HG02763 (cell line): ENCODE results near the gene IFIT3.
"Not testable (repeated sequence)": the region's sequence is repeated elsewhere in the genome, so short reads cannot be mapped to it uniquely, and the experiment has no call there.

ENCODE experiments used
- ATAC-seq: cut with Tn5 transposase; IDR thresholded peaks from one replicate; pipeline ENCODE4 v1.9.1; 2021; ENCODE audit warnings: mild to moderate bottlenecking, moderate library complexity; ENCODE audit not compliant: unreplicated experiment

The IFIT3 gene, protein sequence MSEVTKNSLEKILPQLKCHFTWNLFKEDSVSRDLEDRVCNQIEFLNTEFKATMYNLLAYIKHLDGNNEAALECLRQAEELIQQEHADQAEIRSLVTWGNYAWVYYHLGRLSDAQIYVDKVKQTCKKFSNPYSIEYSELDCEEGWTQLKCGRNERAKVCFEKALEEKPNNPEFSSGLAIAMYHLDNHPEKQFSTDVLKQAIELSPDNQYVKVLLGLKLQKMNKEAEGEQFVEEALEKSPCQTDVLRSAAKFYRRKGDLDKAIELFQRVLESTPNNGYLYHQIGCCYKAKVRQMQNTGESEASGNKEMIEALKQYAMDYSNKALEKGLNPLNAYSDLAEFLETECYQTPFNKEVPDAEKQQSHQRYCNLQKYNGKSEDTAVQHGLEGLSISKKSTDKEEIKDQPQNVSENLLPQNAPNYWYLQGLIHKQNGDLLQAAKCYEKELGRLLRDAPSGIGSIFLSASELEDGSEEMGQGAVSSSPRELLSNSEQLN

DNA sequence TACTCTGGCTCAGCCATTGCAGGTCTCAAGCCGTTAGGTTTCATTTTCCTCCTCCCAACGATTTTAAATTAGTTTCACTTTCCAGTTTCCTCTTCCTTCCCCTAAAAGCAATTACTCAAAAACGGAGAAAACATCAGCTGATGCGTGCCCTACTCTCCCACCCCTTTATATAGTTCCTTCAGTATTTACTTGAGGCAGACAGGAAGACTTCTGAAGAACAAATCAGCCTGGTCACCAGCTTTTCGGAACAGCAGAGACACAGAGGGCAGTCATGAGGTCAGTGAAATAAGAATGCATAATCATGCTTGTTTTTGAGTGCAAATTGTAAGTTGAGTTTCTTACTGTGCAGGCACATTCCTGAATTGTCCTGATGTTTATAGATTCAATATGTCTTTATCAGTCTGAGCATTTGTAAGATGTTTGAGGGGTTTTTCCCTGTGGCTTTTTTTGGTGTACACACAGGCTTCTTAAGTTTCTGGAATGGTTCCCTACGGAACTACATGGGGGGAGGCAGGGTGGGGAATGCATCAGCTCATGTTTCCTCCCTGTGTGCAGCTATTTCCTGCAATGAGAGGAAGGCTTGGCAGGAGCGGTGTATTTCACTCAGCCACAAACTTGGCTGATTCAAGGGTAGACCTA is at the start of gene IFIT3:
Gene IFIT3, plus strand, starts transcription at position 195 of the 639 bp plus-strand sequence. Its CDS starts 77 bp downstream, at position 272.
- no peak for ATAC-seq

DNA sequence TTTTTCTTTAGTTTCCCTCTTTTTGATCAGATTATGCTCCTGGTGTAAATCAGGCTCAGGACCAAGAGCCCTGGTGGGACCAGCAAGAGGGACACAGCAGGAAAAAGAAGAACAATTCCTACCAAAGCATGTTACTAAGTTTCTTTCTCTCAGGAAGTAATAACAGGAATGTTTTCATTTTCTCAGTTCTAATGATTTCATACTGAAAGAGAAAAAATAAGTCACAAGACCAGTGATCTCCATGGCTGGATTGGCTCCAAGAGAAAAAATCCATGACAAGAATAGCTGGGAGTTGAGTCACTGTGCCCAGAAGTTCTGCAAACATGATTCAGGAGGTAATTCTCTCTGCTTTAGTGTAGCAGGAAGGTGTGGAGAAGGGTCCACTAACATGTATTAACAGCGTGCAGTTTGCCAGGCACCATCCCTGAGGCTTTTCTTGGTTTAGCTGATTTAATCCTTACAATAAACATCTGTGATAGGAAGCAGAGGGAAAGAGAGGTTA is 49.7 kb upstream of the IFIT3 start:
- no peak for ATAC-seq

DNA sequence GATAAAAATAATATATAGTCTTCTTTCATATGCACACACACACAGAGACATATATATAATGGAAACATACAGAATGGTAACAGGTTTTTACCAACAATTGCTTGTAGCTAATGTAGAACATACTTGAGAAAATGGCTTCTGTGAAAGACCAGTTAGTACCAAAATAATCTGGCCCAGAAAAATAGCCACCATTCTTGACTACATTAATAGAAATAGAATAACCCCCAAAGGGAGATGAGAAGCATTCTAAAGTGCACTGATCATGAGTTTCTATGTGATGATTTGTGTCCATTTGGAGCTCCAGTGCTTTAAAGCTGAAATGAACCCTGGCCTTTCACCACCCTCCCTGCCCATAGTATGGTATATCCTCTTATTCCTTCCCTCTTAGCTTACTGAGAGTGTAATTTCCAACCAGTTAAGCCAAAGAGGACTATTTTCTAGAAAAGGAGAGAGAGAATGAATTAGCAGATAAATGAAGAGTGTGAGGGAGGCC is 48.9 kb upstream of the IFIT3 start:
- ATAC-seq: no peak

DNA sequence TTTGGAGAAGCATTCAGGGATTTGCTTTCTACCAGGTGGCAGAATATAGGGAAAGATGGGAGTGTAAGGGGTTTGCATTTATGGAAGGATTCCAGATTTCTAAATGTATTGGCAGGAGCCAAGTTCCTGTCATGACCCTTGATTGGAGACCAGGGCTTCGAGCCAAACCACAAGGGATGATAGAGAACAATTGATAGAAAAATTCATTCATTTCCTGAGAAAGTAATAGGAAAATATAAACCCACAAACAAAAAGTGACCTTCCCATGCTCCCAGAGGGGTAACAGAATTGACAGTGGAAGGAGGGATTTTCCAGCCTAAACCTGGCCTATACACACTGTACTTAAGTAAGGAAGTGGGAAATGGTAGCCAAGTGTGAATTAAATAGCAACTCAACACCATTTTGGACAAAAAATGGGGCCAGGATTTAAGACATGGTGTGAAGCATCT is 48.4 kb upstream of the IFIT3 start:
- ATAC-seq: no peak

DNA sequence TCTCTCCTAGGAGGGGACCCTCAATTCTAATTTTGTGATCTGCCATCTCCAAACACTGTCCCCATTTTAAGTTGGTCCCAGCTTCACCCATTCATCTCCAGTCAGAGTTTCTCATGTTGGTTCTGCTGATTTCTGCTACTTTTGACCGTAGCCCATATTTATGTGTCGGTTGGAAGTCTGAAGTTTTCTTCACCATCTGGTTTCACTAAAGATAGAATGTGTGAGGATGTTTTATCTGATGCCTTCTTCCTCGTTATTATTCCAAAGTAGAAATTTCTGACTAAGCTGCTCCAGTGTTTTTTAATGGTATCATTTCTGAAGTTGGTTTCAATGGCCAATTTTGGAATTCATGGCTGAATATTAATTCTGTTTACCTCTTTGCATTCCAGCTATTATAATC is 47.3 kb upstream of the IFIT3 start:
- ATAC-seq: no peak

DNA sequence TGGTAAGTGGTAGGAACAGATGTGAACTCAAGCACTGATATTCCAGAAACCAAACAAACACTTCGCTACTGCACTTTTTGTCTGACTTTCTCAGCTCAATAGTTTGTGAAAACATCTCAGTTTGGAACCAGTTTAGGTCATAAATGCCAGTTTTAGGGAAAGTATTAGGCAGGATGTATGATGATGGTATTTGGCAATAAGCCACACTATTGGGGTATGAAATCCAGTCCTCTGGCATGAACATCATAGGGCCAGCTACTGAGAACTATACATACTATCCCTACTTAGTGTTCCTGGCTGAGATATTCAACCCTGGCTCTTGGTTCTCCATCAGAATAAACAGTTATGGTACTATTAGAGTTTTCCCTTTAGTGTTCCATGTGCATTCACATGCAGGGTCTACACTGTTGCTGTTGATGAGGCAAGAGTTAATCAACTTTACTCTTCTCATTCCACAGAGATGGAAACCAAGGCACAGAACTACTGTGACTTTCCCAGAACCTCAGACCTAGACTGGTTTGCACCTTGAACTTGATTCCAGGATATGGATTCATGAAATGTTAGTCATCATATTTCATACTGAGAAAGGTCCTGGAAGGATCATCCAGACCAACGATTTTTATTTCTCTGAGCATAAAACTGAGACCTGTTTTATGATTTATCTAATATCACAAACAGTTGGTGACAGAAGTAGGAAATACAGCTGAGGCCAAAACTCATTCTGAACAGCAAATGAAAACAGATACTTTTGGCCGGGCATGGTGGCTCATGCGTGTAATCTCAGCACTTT is 46.0 kb upstream of the IFIT3 start:
- no peak for ATAC-seq

DNA sequence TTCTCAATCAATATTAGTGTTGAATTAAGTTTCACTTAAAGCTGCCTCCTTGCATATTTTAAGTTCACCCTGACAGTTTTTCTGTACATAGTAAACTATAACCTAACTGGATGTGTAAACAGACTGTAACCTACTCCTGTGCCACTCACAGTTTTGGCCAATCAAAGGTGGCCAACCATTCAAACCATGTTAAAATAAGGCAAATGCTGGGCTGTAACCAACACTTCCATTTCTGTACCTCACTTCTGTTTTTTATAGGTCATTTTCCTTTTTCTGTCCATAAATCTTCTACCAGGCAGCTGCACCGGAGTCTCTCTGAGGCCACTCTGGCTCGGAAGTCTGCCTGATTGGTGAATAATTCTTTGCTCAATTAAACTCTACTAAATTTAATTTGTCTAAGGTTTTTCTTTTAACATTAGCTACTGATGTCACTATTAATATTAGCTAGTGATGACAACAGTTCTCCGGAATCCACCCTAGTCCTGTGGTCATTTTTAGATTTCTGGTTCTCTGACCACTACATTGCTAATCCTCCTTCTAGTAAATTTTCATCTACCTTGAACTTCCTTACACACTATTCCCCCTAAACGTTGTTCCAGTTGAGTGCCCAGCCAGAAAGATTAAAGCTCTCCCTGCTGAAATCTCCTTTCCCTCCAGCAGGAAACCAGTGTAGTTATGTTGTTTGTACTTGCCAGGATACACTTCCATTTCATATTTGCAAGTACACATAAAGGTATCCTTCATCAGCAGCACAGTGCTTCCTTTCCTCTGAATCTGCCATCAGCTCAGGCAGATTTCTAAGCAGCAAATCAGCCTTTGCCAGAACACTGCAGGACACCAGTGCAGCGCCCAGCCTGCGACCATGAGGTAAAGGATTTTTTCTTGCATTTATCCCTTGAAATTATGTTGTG is 44.5 kb upstream of the IFIT3 start:
- no peak for ATAC-seq

DNA sequence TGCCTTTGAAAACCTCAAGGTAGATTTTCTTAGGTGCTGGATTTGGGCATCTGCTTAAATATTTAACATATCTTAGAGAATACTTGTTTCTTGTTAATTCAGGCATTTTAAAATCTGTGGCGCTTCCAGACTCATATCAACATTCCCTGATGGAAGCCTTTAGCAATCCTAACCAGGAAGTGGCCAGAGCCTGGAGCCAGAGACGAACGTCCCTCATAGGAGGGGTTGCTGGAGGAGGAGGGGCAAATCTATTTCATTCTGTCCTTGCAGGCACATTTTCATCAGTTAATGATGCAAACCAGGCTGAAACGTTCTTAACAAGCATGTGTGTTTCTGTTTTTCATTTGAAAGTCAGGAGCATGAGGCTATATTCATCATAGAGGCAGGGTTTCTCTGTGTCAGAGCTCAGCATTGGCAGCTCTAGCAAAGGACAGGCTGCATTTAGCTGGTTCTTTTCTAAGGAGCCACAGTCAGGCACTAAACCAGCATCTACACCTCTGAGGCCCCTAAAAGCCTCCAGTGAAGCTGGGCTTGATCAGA is 43.8 kb upstream of the IFIT3 start:
- ATAC-seq: no peak

DNA sequence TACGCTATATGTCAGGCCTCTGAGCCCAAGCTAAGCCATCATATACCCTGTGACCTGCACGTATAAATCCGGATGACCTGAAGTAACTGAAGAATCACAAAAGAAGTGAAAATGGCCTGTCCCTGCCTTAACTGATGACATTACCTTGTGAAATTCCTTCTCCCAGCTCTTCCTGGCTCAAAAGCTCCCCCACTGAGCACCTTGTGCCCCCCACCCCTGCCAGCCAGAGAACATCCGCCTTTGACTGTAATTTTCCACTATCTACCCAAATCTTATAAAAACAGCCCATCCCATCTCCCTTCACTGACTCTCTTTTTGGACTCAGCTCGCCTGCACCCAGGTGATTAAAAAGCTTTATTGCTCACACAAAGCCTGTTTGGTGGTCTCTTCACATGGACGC is 43.1 kb upstream of the IFIT3 start:
- ATAC-seq: not testable (repeated sequence)

DNA sequence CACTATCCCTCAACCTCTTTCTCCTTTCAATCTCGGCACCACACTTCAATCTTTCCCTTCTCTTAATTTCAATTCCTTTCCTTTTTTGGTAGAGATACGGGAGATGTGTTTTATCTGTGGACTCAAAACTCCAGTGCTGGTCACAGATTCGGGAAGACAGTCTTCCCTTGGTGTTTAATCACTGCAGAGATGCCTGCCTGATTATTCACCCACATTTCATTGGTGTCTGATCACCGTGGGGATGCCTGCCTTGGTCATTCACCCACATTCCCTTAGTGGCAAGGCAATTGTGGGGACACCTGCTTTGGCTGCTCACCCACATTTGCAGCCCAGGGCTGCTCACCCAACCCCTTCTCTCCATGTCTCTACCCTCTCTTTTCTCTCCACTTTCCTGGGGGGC is 42.5 kb upstream of the IFIT3 start:
- not testable (repeated sequence) for ATAC-seq

DNA sequence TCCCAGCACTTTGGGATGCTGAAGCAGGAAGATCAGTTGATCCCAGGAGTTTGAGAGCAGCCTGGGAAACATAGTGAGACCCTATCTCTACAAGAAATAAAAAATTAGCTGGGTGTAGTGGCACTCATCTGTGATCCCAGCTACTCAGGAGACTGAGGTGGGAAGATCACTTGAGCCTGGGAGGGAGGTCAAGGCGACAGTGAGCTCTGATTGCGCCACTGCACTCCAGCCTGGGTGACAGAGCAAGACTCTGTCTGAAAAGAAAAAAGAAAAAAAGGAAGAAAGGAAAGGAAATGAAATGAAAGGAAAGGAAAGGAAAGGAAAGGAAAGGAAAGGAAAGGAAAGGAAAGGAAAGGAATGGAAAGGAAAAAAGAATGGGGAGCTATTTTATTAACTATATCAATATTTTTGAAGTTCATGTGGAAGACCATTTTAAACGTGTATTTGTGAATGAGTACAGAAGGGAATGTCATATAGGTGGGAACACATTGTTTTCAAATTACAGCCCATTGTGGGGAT is 33.0 kb upstream of the IFIT3 start:
- no peak for ATAC-seq

DNA sequence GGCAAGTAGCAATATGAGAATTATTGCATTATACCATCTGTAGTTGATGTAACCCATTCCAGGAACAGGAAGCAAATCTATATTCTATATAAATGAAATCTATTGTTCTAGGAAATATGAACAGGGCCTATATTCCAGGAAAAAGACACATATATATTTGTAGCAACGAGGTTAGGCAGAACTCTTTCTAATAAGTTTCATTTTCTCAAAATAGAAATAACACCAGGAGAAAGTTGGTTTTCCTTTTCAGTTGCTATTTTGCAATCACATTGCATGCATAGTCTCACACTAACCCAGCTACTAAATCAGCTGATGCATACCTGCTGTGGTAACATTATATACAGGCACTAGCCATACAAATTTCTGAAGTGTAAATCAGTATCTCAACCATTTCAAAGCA is 32.2 kb upstream of the IFIT3 start:
- ATAC-seq: no peak

DNA sequence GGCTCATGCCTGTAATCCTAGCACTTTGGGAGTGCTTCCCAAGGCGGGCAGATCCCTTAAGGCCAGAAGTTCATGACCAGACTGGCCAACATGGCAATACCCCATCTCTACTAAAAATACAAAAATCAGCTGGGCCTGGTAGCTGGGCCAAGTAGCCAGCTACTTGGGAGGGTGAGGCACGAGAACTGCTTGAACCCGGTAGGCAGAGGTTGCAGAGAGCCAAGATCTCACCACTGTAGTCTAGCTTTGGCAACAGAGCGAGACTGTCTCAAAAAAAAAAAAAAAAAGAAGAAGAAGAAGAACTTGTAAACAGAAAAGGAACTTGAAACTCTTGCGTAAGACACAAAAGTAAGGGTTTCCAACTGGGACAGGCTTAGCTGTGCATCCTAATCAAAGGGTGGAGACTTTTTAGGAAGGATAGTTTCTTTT is 31.6 kb upstream of the IFIT3 start:
- no peak for ATAC-seq

DNA sequence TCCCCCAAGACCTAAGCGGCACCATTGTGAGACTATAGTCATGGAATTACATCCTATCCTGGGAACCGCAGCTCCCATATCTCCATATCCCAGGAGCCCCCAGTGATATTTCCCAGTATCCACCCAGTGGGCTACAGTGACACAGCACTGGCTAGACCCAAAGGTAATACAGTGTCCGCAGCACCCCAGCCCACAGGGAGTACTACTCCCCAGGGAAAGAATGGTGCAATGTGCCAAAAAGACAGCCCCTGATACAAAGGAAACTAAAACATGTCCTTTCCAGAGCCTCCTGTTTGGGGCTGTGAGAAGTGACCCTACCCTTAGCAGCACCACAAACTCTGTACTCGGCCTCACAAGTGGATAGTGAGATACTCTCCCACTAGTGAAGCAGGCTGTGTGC is 30.4 kb upstream of the IFIT3 start:
- no peak for ATAC-seq

DNA sequence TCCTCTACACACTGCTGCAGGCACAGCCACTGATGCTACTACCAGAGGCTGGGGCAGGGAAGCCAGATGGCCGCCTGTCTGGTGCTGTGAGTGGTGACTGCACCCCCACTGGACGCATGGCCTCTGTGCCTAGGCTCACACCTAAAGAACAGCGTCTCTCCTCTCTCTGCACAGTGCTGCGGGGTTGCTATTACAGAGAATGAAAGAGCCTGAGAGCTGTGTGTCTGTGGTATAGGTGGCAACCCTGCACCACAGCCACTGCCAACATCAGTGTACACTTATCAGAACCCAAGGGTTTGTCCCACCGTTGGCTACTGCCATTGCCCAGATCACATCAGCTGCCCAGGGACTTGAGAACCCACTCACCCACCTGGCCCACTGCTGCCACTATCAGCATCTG is 30.0 kb upstream of the IFIT3 start:
- ATAC-seq: no peak

DNA sequence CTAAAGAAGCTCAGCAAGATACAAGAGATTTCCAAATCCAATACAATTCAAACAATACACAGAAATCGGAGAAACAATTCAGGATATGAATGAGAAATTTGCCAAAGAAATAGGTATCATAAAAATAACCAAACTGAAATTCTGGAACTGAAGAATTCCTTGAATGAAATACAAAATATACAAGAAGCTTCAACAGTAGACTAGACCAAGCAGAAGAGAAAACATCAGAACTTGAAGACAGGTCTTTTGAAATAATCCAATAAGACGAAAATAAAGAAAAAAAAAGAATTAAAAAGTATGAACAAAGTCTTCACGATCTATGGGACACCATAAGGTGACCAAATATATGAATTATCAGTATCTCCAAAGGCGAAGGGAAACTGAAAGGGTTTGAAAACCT is 28.8 kb upstream of the IFIT3 start:
- ATAC-seq: no peak

DNA sequence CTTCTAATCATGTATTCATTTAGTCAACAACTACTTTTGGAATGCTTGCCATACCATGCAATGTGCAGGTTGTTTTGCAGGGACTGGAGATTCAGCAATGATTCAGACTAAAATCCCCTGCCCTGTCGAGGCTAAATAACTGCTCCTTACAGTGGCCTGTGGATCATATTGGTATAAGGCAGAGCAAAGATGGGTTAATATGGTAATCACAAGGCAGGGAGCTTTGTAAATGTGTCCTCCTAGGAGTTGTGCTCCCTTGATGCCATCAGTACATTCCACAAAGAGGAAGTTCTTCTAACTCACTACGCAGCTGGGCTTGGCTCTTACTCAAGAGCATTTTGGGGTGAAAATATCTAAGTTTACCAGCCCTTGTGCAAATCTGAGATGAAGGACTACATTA is 26.6 kb upstream of the IFIT3 start:
- no peak for ATAC-seq

DNA sequence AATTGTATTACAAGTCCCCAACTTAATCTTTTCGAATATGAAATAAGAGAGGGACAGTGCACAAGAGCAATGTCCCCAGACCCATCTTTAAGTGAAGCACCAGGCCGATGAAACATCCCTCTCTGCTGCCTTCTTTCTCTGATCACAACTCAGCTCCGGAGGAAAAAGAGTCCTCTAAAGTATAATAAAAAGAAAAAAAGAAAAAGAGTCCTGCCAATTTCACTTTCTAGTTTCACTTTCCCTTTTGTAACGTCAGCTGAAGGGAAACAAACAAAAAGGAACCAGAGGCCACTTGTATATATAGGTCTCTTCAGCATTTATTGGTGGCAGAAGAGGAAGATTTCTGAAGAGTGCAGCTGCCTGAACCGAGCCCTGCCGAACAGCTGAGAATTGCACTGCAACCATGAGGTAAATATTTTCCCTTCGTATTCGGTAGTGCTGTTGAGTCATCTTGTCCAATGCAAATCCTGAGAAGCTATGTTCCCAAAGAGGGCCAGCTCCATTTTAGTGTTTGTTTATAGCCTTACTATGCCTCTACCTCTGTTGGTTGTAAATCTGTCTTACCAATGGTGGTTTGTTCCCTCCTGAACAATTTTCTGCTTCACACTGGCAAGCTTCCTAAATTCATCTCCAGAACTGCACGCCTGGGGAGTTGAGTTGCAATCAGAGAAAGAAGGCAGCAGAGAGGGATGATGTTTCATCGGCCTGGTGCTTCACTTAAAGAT is 25.9 kb upstream of the IFIT3 start, which contains the start of gene IFIT2:
Gene IFIT2, plus strand, starts transcription at position 326 of the 725 bp plus-strand sequence. Its CDS starts 78 bp downstream, at position 404.
- ATAC-seq: peak; percentile 72

DNA sequence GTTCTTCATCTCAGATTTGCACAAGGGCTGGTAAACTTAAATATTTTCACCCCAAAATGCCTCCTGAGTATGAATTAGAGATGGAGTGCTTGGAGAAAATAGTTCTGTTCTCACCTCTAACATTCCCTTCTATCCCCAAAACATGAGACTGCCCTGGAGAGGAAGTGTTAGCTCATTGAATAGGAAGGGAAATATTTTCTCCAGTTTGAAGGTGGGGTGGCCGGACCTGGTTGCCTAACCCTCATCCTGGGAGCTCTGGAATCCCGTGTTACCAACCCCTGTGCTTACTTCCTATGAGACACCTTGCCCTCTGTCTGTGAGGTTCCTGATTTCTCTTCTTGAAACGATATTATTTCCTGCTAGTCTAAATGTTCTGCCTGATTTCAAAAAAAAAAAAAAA is 25.2 kb upstream of the IFIT3 start:
- ATAC-seq: no peak
